ENCODE results near the gene CACNA2D3. TPM values are rescaled to one million over a fixed set of nuclear protein-coding genes. Genes with fewer than 3 reads are reported as not detected.

Gene CACNA2D3
- total RNA-seq, 1 experiment from 2014 or later, result 0.59 TPM

GRCh38 chr3:54999811-55000210 is 877.5 kb downstream of the CACNA2D3 start:
- no peaks in the 10 kb centered on the region for H3K9me3 ChIP-seq (ENCODE audit: insufficient read depth, low read depth)
- H3K4me2 ChIP-seq, result no peak overlapping the region
- H3K36me3 ChIP-seq (ENCODE audit: low read depth), result no peaks in the 10 kb centered on the region
- no peaks in the 10 kb centered on the region for H4K20me1 ChIP-seq (ENCODE audit: insufficient read depth)
- H3K27me3 ChIP-seq (ENCODE audit: insufficient read depth, low read depth), result no peaks in the 10 kb centered on the region
- BruUV-seq (replicated peaks), result no TSS peak
- no peak overlapping the region for H3K27ac ChIP-seq
- H2AFZ ChIP-seq, result no peak overlapping the region
- 0 out of 2 replicates have a peak, but pooled peaks cover 4% of the 10 kb centered on the region for H3F3A ChIP-seq (ENCODE audit: insufficient read depth, low read depth)
- intact Hi-C loops (cut with micrococcal nuclease; ENCODE audit: unreplicated experiment), result loop anchor here (1.0 to 5.0 kb wide), 4 partner anchors 48 to 363 kb away; no protein-coding TSS in a partner anchor
- no peaks in the 10 kb centered on the region for H3K9me2 ChIP-seq (ENCODE audit: insufficient read depth)
- H3K4me1 ChIP-seq (replicated peaks; ENCODE audit: insufficient read depth), result peaks cover 4% of the 10 kb centered on the region; the same call in 1 of the 2 replicates
- H3K79me2 ChIP-seq (ENCODE audit: low read depth), result no peaks in the 10 kb centered on the region
- H3K4me3 ChIP-seq, result no peak overlapping the region
- CTCF ChIA-PET, result no interaction called here
- POLR2A ChIA-PET (ENCODE audit: unreplicated experiment), result interaction anchor here (0.6 kb wide), 1 partner anchor 109 kb away, joined by 5 read pairs; no protein-coding TSS in a partner anchor
- DNase-seq, result no peak
- TF ChIP-seq EZH2 (IDR thresholded peaks at IDR 0.05; ENCODE audit: low read depth) (no peak), CTCF (conservative IDR thresholded peaks at IDR 0.05) (no peak)

GRCh38 chr3:55000546-55000945 is 878.2 kb downstream of the CACNA2D3 start:
- Histone ChIP-seq H3K27ac (no peak overlapping the region), H3K4me2 (no peak overlapping the region), H3K27me3 (ENCODE audit: insufficient read depth, low read depth) (no peaks in the 10 kb centered on the region), H3K4me3 (no peak overlapping the region), H3K4me1 (replicated peaks; ENCODE audit: insufficient read depth) (peaks cover 4% of the 10 kb centered on the region; the same call in 1 of the 2 replicates), H3K36me3 (ENCODE audit: low read depth) (no peaks in the 10 kb centered on the region), H3F3A (ENCODE audit: insufficient read depth, low read depth) (0 out of 2 replicates have a peak, but pooled peaks cover 4% of the 10 kb centered on the region), H4K20me1 (ENCODE audit: insufficient read depth) (no peaks in the 10 kb centered on the region), H3K9me3 (ENCODE audit: insufficient read depth, low read depth) (no peaks in the 10 kb centered on the region), H3K9me2 (ENCODE audit: insufficient read depth) (no peaks in the 10 kb centered on the region), H2AFZ (no peak overlapping the region), H3K79me2 (ENCODE audit: low read depth) (no peaks in the 10 kb centered on the region)
- POLR2A ChIA-PET (ENCODE audit: unreplicated experiment), result no interaction called here
- DNase-seq, result peak; percentile 56 to 66
- no peak for TF ChIP-seq EZH2 (IDR thresholded peaks at IDR 0.05; ENCODE audit: low read depth)
- no TSS peak for BruUV-seq (replicated peaks)
- CTCF ChIA-PET, result interaction anchor here (0.5 kb wide), 1 partner anchor 79 kb away, joined by 5 read pairs; no protein-coding TSS in a partner anchor
- intact Hi-C loops (cut with micrococcal nuclease; ENCODE audit: unreplicated experiment), result loop anchor here (2.0 kb wide), 1 partner anchor 362 kb away; no protein-coding TSS in a partner anchor

- no peak for TF ChIP-seq CTCF (conservative IDR thresholded peaks at IDR 0.05)
- no peak for TF ChIP-seq EZH2 (IDR thresholded peaks at IDR 0.05; ENCODE audit: low read depth)
- ChIA-PET CTCF (interaction anchor here (0.5 kb wide), 1 partner anchor 79 kb away, joined by 5 read pairs; no protein-coding TSS in a partner anchor), POLR2A (ENCODE audit: unreplicated experiment) (no interaction called here)
- no peaks in the 10 kb centered on the region for H3K27me3 ChIP-seq (ENCODE audit: insufficient read depth, low read depth)
- no peak for DNase-seq
- intact Hi-C loops (cut with micrococcal nuclease; ENCODE audit: unreplicated experiment), result loop anchor here (2.0 kb wide), 1 partner anchor 362 kb away; no protein-coding TSS in a partner anchor
- no peak overlapping the region for H2AFZ ChIP-seq
- no peaks in the 10 kb centered on the region for H4K20me1 ChIP-seq (ENCODE audit: insufficient read depth)
- H3K27ac ChIP-seq, result no peak overlapping the region
- no peaks in the 10 kb centered on the region for H3K36me3 ChIP-seq (ENCODE audit: low read depth)
- no peaks in the 10 kb centered on the region for H3K79me2 ChIP-seq (ENCODE audit: low read depth)
- BruUV-seq (replicated peaks), result no TSS peak
- no peak overlapping the region for H3K4me2 ChIP-seq
- peaks cover 4% of the 10 kb centered on the region; the same call in 1 of the 2 replicates for H3K4me1 ChIP-seq (replicated peaks; ENCODE audit: insufficient read depth)
- H3K9me3 ChIP-seq (ENCODE audit: insufficient read depth, low read depth), result no peaks in the 10 kb centered on the region
- H3F3A ChIP-seq (ENCODE audit: insufficient read depth, low read depth), result 0 out of 2 replicates have a peak, but pooled peaks cover 4% of the 10 kb centered on the region
- H3K9me2 ChIP-seq (ENCODE audit: insufficient read depth), result no peaks in the 10 kb centered on the region
- no peak overlapping the region for H3K4me3 ChIP-seq
Measured at GRCh38 chr3:55000953-55001352, 878.6 kb downstream of the CACNA2D3 start.

Measured in PC-9 (cell line).